ENCODE results near the gene POU2AF3.

GRCh38 chr11:111305876-111306275 lies 7.5 kb downstream of the POU2AF3 start:
- no peak for TF ChIP-seq CTCF (IDR thresholded peaks at IDR 0.05)
- no peak for TF ChIP-seq POLR2A (IDR thresholded peaks at IDR 0.05)
